Astrocyte (in vitro differentiated cells and primary cell): Measurements from ENCODE around the gene TRIP13. TPM values are rescaled to one million over a fixed set of nuclear protein-coding genes. Genes with fewer than 3 reads are reported as not detected.

Experiments used
- DNase-seq: peaks from one replicate; pipeline ENCODE4 v3.0.0-alpha.2; 2010; ENCODE audit warnings: low read depth
- FAIRE-seq: peaks from 2 replicates; lab custom pipeline; 2011; peaks lifted over from hg19 to GRCh38; lab: Jason Lieb, UNC
- H2AFZ ChIP-seq: 2 replicates; pipeline ENCODE4 v1.6.0; 2012; ENCODE audit warnings: low read depth, low read length, inconsistent platforms
- H3K27ac ChIP-seq: 2 replicates; pipeline ENCODE4 v1.5.1; 2011; ENCODE audit warnings: low read depth, low read length, inconsistent platforms
- H3K27me3 ChIP-seq: 2 replicates; pipeline ENCODE4 v1.6.0; 2011; ENCODE audit warnings: low read length, inconsistent platforms; ENCODE audit not compliant: insufficient read depth
- H3K36me3 ChIP-seq: 2 replicates; pipeline ENCODE4 v1.5.1; 2011; ENCODE audit warnings: low read length, inconsistent platforms; ENCODE audit not compliant: insufficient read depth
- H3K4me1 ChIP-seq: 2 replicates; pipeline ENCODE4 v1.5.1; 2011; ENCODE audit warnings: low read length, inconsistent platforms; ENCODE audit not compliant: insufficient read depth
- H3K4me2 ChIP-seq: 2 replicates; pipeline ENCODE4 v1.6.0; 2012; ENCODE audit warnings: low read length, inconsistent platforms
- H3K4me3 ChIP-seq: 2 replicates; pipeline ENCODE4 v1.5.1; 2011; ENCODE audit warnings: low read depth, mild to moderate bottlenecking, low read length, inconsistent platforms; ENCODE audit not compliant: insufficient read depth
- H3K79me2 ChIP-seq: 2 replicates; pipeline ENCODE4 v1.6.0; 2012; ENCODE audit warnings: mild to moderate bottlenecking, low read length, inconsistent platforms; ENCODE audit not compliant: insufficient read depth
- H3K9ac ChIP-seq: 2 replicates; pipeline ENCODE4 v1.6.0; 2012; ENCODE audit warnings: mild to moderate bottlenecking, low read length, inconsistent platforms
- H3K9me3 ChIP-seq: 2 replicates; pipeline ENCODE4 v1.5.1; 2012; ENCODE audit warnings: low read depth, mild to moderate bottlenecking, low read length, inconsistent platforms; ENCODE audit not compliant: insufficient read depth
- H4K20me1 ChIP-seq: 2 replicates; pipeline ENCODE4 v1.6.0; 2012; ENCODE audit warnings: low read length, inconsistent platforms; ENCODE audit not compliant: insufficient read depth
- H3K27ac Mint-ChIP-seq: one replicate; pipeline ENCODE4 v1.8.0; 2021; ENCODE audit warnings: mild to moderate bottlenecking, mixed read lengths; ENCODE audit not compliant: unreplicated experiment
- H3K27me3 Mint-ChIP-seq: one replicate; pipeline ENCODE4 v1.8.0; 2021; ENCODE audit warnings: low read depth, mixed read lengths; ENCODE audit not compliant: unreplicated experiment
- H3K36me3 Mint-ChIP-seq: one replicate; pipeline ENCODE4 v1.8.0; 2021; ENCODE audit warnings: low read depth, mixed read lengths; ENCODE audit not compliant: unreplicated experiment
- H3K4me1 Mint-ChIP-seq: one replicate; pipeline ENCODE4 v1.8.0; 2021; ENCODE audit warnings: low read depth, mixed read lengths; ENCODE audit not compliant: unreplicated experiment
- H3K4me3 Mint-ChIP-seq: one replicate; pipeline ENCODE4 v1.8.0; 2021; ENCODE audit warnings: mild to moderate bottlenecking, moderate library complexity, mixed read lengths; ENCODE audit not compliant: unreplicated experiment
- H3K9me3 Mint-ChIP-seq: one replicate; pipeline ENCODE4 v1.8.0; 2021; ENCODE audit warnings: mild to moderate bottlenecking, mixed read lengths; ENCODE audit not compliant: unreplicated experiment
- EZH2 ChIP-seq: IDR thresholded peaks from 2 replicates; pipeline ENCODE4 v1.6.1; 2012; ENCODE audit warnings: mild to moderate bottlenecking, low read length, inconsistent platforms; ENCODE audit not compliant: insufficient read depth
- total RNA-seq: library from RNA; stranded (reverse); gene quantifications from 2 replicates; pipeline ENCODE4 v1.2.1, GENCODE V29; 2021
- TF ChIP-seq, protein P1 (sequence below): IDR thresholded peaks from 2 replicates; pipeline ENCODE4 v1.5.1; 2011; ENCODE audit warnings: low read depth, mild to moderate bottlenecking, inconsistent platforms, low read length, moderate library complexity; ENCODE audit not compliant: insufficient read depth

TRIP13 gene
- total RNA-seq, 1 donor from 2014 or later: 7.3 TPM

DNA sequence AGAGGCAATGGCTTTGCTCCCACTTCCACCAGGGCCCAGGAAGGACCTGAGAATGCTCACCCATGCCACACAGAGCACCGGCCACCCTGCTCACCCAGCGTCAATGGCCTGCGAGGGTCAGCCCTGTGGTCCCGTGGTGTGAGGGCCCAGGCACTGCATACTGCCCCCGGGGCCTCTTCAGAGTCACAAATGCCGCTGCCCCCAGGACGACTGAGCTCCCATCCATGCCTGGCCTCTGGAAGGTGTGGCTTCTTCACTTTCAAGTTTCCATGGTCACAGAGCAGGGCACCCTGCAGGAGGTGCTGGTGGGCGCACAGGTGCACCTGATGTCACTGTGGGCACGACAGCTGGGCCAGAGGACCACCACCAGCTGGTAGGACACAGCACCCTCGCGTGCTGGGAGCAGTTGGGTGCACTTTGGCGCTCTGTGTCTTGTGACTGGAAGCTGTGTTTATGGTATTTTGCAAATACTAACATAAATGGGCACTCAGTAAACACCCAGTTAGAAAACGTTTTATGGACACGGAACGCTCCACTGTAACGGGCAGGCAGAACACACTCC is 29.4 kb upstream of the TRIP13 start:
- Histone ChIP-seq H3K36me3 (peaks cover 16% of the 10 kb centered on the region), H3K4me3 (no peak overlapping the region), H3K9ac (no peak overlapping the region), H2AFZ (no peak overlapping the region), H3K4me1 (no peaks in the 10 kb centered on the region), H3K9me3 (no peaks in the 10 kb centered on the region), H3K27ac (no peak overlapping the region), H4K20me1 (peaks cover 52% of the 10 kb centered on the region), H3K27me3 (no peaks in the 10 kb centered on the region), H3K79me2 (no peaks in the 10 kb centered on the region), H3K4me2 (no peak overlapping the region)
- TF ChIP-seq, protein P1, sequence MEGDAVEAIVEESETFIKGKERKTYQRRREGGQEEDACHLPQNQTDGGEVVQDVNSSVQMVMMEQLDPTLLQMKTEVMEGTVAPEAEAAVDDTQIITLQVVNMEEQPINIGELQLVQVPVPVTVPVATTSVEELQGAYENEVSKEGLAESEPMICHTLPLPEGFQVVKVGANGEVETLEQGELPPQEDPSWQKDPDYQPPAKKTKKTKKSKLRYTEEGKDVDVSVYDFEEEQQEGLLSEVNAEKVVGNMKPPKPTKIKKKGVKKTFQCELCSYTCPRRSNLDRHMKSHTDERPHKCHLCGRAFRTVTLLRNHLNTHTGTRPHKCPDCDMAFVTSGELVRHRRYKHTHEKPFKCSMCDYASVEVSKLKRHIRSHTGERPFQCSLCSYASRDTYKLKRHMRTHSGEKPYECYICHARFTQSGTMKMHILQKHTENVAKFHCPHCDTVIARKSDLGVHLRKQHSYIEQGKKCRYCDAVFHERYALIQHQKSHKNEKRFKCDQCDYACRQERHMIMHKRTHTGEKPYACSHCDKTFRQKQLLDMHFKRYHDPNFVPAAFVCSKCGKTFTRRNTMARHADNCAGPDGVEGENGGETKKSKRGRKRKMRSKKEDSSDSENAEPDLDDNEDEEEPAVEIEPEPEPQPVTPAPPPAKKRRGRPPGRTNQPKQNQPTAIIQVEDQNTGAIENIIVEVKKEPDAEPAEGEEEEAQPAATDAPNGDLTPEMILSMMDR: no peak
- TF ChIP-seq EZH2: no peak
- DNase-seq (no peak), FAIRE-seq (no peak)
- no peaks in the 10 kb centered on the region for H3K4me1 Mint-ChIP-seq
- H3K27ac Mint-ChIP-seq: no peak overlapping the region
- H3K9me3 Mint-ChIP-seq: peaks cover 1% of the 10 kb centered on the region
- H3K4me3 Mint-ChIP-seq: no peak overlapping the region
- no peaks in the 10 kb centered on the region for H3K27me3 Mint-ChIP-seq
- peaks cover 26% of the 10 kb centered on the region for H3K36me3 Mint-ChIP-seq

DNA sequence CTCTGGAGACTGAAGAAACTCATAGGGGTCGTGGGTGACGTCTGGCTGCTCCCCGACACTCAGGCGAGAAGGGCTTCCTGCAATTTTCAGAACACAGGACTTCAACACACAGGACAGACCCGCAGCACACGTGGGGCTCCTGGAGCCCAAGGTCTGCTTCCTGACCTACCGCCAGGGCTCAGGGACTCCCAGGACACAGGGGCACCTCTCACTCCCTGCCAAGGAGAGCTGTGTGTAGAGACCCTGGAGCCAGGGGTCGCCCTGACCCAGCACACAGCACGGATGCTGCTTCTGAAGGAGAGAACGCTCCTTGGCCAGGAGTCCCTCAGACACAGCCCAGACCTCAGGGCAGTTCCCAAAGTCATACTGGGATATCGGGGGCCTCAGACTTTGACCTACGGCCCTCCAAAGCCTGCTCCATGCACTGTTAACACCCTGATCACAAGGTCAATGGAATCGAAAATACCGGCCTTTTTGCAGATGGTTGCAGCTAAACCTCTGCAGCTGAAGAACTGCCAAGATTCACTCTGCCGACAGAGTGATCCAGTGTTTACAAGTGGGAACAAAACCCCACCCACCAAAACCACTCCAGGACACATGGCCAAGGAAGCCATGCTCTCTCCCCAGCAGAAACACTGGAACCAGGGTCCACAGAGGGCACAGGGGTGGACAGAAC is 28.1 kb upstream of the TRIP13 start:
- Histone ChIP-seq H3K4me1 (no peaks in the 10 kb centered on the region), H3K4me2 (no peak overlapping the region), H3K27ac (no peak overlapping the region), H3K9ac (no peak overlapping the region), H3K27me3 (no peaks in the 10 kb centered on the region), H3K4me3 (no peak overlapping the region), H3K9me3 (no peaks in the 10 kb centered on the region), H4K20me1 (peaks cover 48% of the 10 kb centered on the region), H3K36me3 (peaks cover 28% of the 10 kb centered on the region), H3K79me2 (no peaks in the 10 kb centered on the region), H2AFZ (no peak overlapping the region)
- H3K4me3 Mint-ChIP-seq: no peak overlapping the region
- FAIRE-seq: no peak
- H3K27me3 Mint-ChIP-seq: no peaks in the 10 kb centered on the region
- H3K9me3 Mint-ChIP-seq: no peaks in the 10 kb centered on the region
- H3K36me3 Mint-ChIP-seq: peaks cover 24% of the 10 kb centered on the region
- no peaks in the 10 kb centered on the region for H3K4me1 Mint-ChIP-seq
- no peak for DNase-seq
- TF ChIP-seq, protein P1: no peak
- no peak for TF ChIP-seq EZH2
- no peak overlapping the region for H3K27ac Mint-ChIP-seq

DNA sequence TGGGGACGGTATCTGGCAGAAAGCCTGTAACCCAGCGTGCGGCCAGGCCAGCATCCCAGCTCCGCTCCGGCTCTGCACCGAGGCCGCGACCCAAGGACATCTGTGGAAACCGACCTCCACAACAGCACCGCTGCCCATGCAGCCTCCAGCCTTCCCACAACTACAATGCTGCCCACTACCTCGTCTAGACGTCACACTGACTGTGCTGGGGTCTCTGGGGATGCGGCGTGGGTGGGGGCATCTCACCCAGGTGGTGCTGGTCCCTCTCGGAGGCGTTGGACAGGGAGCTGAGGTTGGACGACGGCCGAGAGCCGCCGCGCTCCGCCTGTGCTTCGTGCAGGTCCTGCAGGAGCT is 27.5 kb upstream of the TRIP13 start:
- Histone ChIP-seq H3K9ac (no peak overlapping the region), H3K36me3 (peaks cover 33% of the 10 kb centered on the region), H3K4me3 (no peak overlapping the region), H3K9me3 (no peaks in the 10 kb centered on the region), H3K4me2 (no peak overlapping the region), H4K20me1 (peaks cover 50% of the 10 kb centered on the region), H2AFZ (no peak overlapping the region), H3K4me1 (no peaks in the 10 kb centered on the region), H3K27ac (no peak overlapping the region), H3K79me2 (no peaks in the 10 kb centered on the region), H3K27me3 (no peaks in the 10 kb centered on the region)
- TF ChIP-seq EZH2: no peak
- TF ChIP-seq, protein P1: no peak
- no peak overlapping the region for H3K27ac Mint-ChIP-seq
- FAIRE-seq: no peak
- no peaks in the 10 kb centered on the region for H3K9me3 Mint-ChIP-seq
- no peaks in the 10 kb centered on the region for H3K27me3 Mint-ChIP-seq
- no peaks in the 10 kb centered on the region for H3K4me1 Mint-ChIP-seq
- peaks cover 25% of the 10 kb centered on the region for H3K36me3 Mint-ChIP-seq
- H3K4me3 Mint-ChIP-seq: no peak overlapping the region
- DNase-seq: no peak
